Smooth muscle cell (in vitro differentiated cells): ENCODE measurements around the gene TSC22D1. TPM values are rescaled to one million over a fixed set of nuclear protein-coding genes. Genes with fewer than 3 reads are reported as not detected.

ENCODE experiments used
- DNase-seq: peaks from one replicate; lab custom pipeline; 2025; ENCODE audit not compliant: unreplicated experiment; lab: John Stamatoyannopoulos, UW
- H2AFZ ChIP-seq: fragments of 200-600 bp; sonication (generic); 2 replicates; pipeline ENCODE4 v1.6.0; 2016; ENCODE audit warnings: antibody characterized with exemption, low read depth, mild to moderate bottlenecking
- H3F3A ChIP-seq: fragments of 200-600 bp; sonication (generic); 2 replicates; pipeline ENCODE4 v1.6.0; 2017; ENCODE audit warnings: antibody characterized with exemption, low read depth
- H3K27ac ChIP-seq: fragments of 200-600 bp; sonication (generic); 2 replicates; pipeline ENCODE4 v1.5.1; 2016; ENCODE audit warnings: low read depth, mild to moderate bottlenecking
- H3K27me3 ChIP-seq: fragments of 200-600 bp; sonication (generic); 2 replicates; pipeline ENCODE4 v1.6.1; 2016; ENCODE audit warnings: low read depth, mild to moderate bottlenecking
- H3K36me3 ChIP-seq: fragments of 200-600 bp; sonication (generic); 2 replicates; pipeline ENCODE4 v1.5.1; 2016; ENCODE audit warnings: low read depth
- H3K4me1 ChIP-seq: fragments of 200-600 bp; sonication (generic); 2 replicates; pipeline ENCODE4 v1.5.1; 2016; ENCODE audit warnings: low read depth
- H3K4me2 ChIP-seq: fragments of 200-600 bp; sonication (generic); 2 replicates; pipeline ENCODE4 v1.6.0; 2016; ENCODE audit warnings: mild to moderate bottlenecking
- H3K4me3 ChIP-seq: fragments of 200-600 bp; sonication (generic); 2 replicates; pipeline ENCODE4 v1.5.1; 2016; ENCODE audit warnings: mild to moderate bottlenecking
- H3K79me2 ChIP-seq: fragments of 200-600 bp; sonication (generic); 2 replicates; pipeline ENCODE4 v1.6.0; 2016; ENCODE audit warnings: low read depth, mild to moderate bottlenecking
- H3K9ac ChIP-seq: fragments of 200-600 bp; sonication (generic); 2 replicates; pipeline ENCODE4 v1.6.0; 2016; ENCODE audit warnings: low read depth
- H3K9me3 ChIP-seq: fragments of 200-600 bp; sonication (generic); replicated peaks from 2 replicates; pipeline ENCODE4 v1.5.1; 2016; ENCODE audit warnings: low read depth
- H4K20me1 ChIP-seq: fragments of 200-600 bp; sonication (generic); 2 replicates; pipeline ENCODE4 v1.6.0; 2016; ENCODE audit warnings: low read depth
- WGBS: methylation state at CpG from one replicate; pipeline ENCODE4 v1.1.7; 2016; ENCODE audit warnings: low lambda C conversion rate; 5-methylcytosine and 5-hydroxymethylcytosine counted together
- polyA plus RNA-seq: library from polyadenylated mRNA; unstranded; fragments of >200 nt; fragmentation: Nextera tagmentation; extraction: Ambion mirVana; gene quantifications from 2 replicates; pipeline ENCODE4 v1.2.1, GENCODE V29; 2016
- total RNA-seq: library from RNA; depleted of rRNA; stranded (reverse); fragments of >200 nt; gene quantifications from 2 replicates; pipeline ENCODE4 v1.2.3, GENCODE V29; 2014
- TF ChIP-seq, protein P1 (sequence below): fragments of 200-600 bp; sonication (generic); IDR thresholded peaks from 2 replicates; pipeline ENCODE4 v1.5.1; 2017; ENCODE audit warnings: borderline replicate concordance, mild to moderate bottlenecking, antibody characterized with exemption; ENCODE audit not compliant: insufficient read depth, poor library complexity, severe bottlenecking

TSC22D1 gene
- total and polyA plus RNA-seq, 2 experiments from 2014 or later = 117 to 159 TPM

DNA sequence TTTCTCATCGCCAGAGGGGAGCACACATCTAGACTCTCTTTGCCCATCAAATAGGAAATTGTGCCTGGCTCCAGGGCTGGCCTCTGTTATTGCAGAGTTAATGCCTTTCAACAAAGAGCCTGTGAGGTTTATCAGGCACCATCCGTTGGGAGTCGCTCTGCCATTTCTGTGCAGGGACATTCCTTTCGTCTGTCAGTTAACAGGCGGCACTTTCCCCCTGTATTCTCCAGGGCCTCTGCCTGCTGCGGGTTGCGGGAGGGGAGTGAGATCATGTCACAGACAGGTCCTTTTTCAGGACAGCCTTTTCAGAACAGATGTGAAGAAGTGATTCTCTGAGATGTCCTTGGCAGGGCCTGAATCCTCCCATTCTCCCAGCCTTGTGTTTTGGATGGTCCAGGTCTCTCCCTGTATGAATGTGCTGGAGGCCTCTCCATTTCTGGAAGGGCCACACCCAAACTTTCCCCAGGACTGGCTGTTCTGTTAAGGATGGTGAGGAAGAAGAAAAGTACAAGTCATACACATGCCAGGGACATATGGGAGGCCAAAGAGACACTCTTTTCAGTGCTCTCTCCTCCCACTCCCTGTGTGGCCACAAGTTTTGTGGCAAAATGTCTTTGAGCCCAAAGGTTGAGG lies 187.6 kb downstream of the TSC22D1 start:
- Histone ChIP-seq H3K9me3 (no peaks in the 10 kb centered on the region), H3K9ac (no peak overlapping the region), H3K27ac (no peak overlapping the region), H2AFZ (no peak overlapping the region), H3K4me2 (no peak overlapping the region), H3K4me3 (no peak overlapping the region), H3F3A (peaks cover 17% of the 10 kb centered on the region), H3K27me3 (no peaks in the 10 kb centered on the region), H4K20me1 (no peaks in the 10 kb centered on the region), H3K4me1 (peaks cover 30% of the 10 kb centered on the region), H3K79me2 (no peaks in the 10 kb centered on the region), H3K36me3 (no peaks in the 10 kb centered on the region)
- no peak for DNase-seq
- 14% methylated on average over 7 of the region's 7 CpGs for WGBS
- TF ChIP-seq, protein P1, sequence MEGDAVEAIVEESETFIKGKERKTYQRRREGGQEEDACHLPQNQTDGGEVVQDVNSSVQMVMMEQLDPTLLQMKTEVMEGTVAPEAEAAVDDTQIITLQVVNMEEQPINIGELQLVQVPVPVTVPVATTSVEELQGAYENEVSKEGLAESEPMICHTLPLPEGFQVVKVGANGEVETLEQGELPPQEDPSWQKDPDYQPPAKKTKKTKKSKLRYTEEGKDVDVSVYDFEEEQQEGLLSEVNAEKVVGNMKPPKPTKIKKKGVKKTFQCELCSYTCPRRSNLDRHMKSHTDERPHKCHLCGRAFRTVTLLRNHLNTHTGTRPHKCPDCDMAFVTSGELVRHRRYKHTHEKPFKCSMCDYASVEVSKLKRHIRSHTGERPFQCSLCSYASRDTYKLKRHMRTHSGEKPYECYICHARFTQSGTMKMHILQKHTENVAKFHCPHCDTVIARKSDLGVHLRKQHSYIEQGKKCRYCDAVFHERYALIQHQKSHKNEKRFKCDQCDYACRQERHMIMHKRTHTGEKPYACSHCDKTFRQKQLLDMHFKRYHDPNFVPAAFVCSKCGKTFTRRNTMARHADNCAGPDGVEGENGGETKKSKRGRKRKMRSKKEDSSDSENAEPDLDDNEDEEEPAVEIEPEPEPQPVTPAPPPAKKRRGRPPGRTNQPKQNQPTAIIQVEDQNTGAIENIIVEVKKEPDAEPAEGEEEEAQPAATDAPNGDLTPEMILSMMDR = no peak

DNA sequence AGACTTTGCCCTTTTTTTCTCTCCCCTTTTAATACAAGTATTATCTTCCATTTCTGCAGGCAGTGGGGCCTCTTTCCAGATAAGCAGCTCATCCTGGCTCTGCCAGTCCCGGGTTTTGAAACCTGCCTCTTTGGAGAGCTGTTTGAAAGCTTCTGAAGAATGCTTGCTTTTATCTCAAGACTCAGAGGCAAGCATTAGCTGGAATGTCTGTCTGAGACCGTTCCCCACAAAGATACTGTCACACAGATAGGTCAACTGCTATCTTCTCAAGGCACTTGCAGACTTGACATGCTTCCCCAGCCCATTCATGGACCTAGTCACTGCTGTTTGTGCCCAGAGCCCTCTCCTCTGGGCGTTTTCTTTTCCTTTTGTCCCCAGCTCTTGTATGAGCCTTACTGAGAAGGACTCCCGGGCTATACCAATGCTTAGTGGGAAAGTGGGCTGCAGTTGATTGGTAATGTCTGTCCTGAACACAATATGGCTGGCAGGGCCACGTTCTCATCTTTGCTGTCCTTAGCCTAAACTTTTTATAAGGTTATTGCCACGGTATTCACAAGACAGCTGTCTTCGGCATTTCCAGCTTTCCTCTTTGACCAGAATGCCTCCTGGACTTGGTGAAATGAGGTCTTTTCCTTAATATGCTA lies 189.1 kb downstream of the TSC22D1 start:
- Histone ChIP-seq H3K79me2 (no peaks in the 10 kb centered on the region), H2AFZ (peak overlapping the region; percentile 20), H3K27me3 (no peaks in the 10 kb centered on the region), H3K36me3 (no peaks in the 10 kb centered on the region), H3K4me1 (peaks cover 30% of the 10 kb centered on the region), H3K9ac (no peak overlapping the region), H3K4me2 (peak overlapping the region; percentile 51), H3K4me3 (no peak overlapping the region), H3K9me3 (no peaks in the 10 kb centered on the region), H4K20me1 (no peaks in the 10 kb centered on the region), H3F3A (peaks cover 17% of the 10 kb centered on the region), H3K27ac (peak overlapping the region; percentile 49)
- WGBS = 37% methylated on average over 7 of the region's 7 CpGs
- TF ChIP-seq, protein P1 = no peak
- no peak for DNase-seq

DNA sequence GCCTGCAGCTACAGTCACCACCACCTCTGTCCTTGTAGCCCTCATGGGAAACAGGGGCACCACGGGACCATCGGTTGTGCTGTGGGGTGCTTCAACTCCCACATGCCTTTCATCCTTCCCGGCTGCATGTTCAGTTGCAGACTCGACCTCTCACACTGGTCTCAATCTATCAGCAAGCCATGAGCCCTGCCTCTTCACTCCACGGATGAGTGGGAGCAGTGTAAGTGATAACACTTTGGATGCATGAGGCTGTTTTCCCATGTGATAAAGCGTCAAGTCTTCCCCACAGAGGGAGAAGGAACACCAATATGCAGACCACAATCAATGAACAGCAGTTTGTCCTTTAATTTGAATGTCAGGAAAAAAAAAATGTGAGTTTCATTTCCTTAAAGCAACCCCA lies 190.3 kb downstream of the TSC22D1 start:
- H3F3A ChIP-seq = peaks cover 17% of the 10 kb centered on the region
- no peaks in the 10 kb centered on the region for H3K79me2 ChIP-seq
- no peaks in the 10 kb centered on the region for H3K9me3 ChIP-seq
- no peaks in the 10 kb centered on the region for H3K27me3 ChIP-seq
- TF ChIP-seq, protein P1 = no peak
- no peaks in the 10 kb centered on the region for H3K36me3 ChIP-seq
- no peak overlapping the region for H3K27ac ChIP-seq
- peak overlapping the region; percentile 51 for H3K4me2 ChIP-seq
- WGBS = 21% methylated on average over 6 of the region's 6 CpGs
- no peak for DNase-seq
- H2AFZ ChIP-seq = no peak overlapping the region
- no peak overlapping the region for H3K4me3 ChIP-seq
- no peaks in the 10 kb centered on the region for H4K20me1 ChIP-seq
- peaks cover 30% of the 10 kb centered on the region for H3K4me1 ChIP-seq
- no peak overlapping the region for H3K9ac ChIP-seq
